Body of pancreas (tissue), 4 donors: Measurements from ENCODE around the gene SORCS2. TPM values are rescaled to one million over a fixed set of nuclear protein-coding genes. Genes with fewer than 3 reads are reported as not detected.

ENCODE experiments used
- ATAC-seq: fragments of 150-250 bp; one replicate; pipeline ENCODE4 v1.9.1; 2016
- DNase-seq, 4 donors: peaks; one replicate each; pipeline ENCODE4 v3.0.0-alpha.2; 2019
- H3K27ac ChIP-seq, 4 donors: fragments of 200-600 bp; sonication (generic); 1 replicate in 3 of 4; 2 replicates in 1 of 4; pipeline versions ENCODE4 v1.5.1 to v1.6.1; 2016 to 2019; ENCODE audit warnings: mild to moderate bottlenecking in 1 of 4, mixed read lengths in 1 of 4, moderate library complexity in 1 of 4
- H3K27me3 ChIP-seq, 2 donors: fragments of 200-600 bp; sonication (generic); one replicate each; pipeline ENCODE4 v1.6.0; 2016; ENCODE audit warnings: mild to moderate bottlenecking in 1 of 2
- H3K36me3 ChIP-seq, 2 donors: fragments of 200-600 bp; sonication (generic); replicated peaks in 1 of 2; 2 replicates each; pipeline ENCODE4 v1.5.1; 2016; ENCODE audit warnings: low read depth in 2 of 2; ENCODE audit not compliant: insufficient read depth in 1 of 2
- H3K4me1 ChIP-seq: fragments of 200-600 bp; sonication (generic); one replicate; pipeline ENCODE4 v1.6.0; 2016
- H3K4me3 ChIP-seq, 2 donors: fragments of 200-600 bp; sonication (generic); 1 replicate in 1 of 2; 2 replicates in 1 of 2; pipeline ENCODE4 v1.5.1; 2016 to 2019
- H3K9me3 ChIP-seq, 3 donors: fragments of 200-600 bp; sonication (generic); 1 replicate in 2 of 3; 2 replicates in 1 of 3; pipeline ENCODE4 v1.5.1; 2016
- CTCF ChIP-seq, 7 experiments: fragments of 450-650 bp in 4 of 7; fragments of 200-600 bp in 3 of 7; sonication (generic) in 3 of 7; IDR thresholded peaks; one replicate each; pipeline ENCODE4 v1.5.1; 2016 to 2019; ENCODE audit warnings: antibody characterized with exemption in 7 of 7
- POLR2A ChIP-seq, 3 donors: fragments of 450-650 bp; IDR thresholded peaks; one replicate each; pipeline ENCODE4 v1.6.1; 2016; ENCODE audit warnings: antibody characterized with exemption in 3 of 3, mild to moderate bottlenecking in 2 of 3
- WGBS, 2 donors: methylation state at CpG; one replicate each; pipeline ENCODE4 v1.1.5; 2017; 5-methylcytosine and 5-hydroxymethylcytosine counted together
- intact Hi-C: fragments of 100-400 bp; cut with DNase I; formaldehyde crosslinking; loops from one replicate; pipeline ENCODE4 v1.15.1; 2023
- total RNA-seq, 2 donors: library from RNA; depleted of rRNA; stranded (reverse); fragments of >200 nt; gene quantifications; one replicate each; pipeline ENCODE4 v1.1.0, GENCODE V29; 2016

The SORCS2 gene
- total RNA-seq, 2 donors from 2014 or later, result 0.26 to 0.33 TPM

- no peak overlapping the region for H3K4me3 ChIP-seq
- H3K27ac ChIP-seq, result no peak overlapping the region
- H3K4me1 ChIP-seq, result no peaks in the 10 kb centered on the region
- WGBS, 2 donors, result 64 to 68% methylated on average over 7 of the region's 7 CpGs
- DNase-seq (no peak), ATAC-seq (no peak)
- intact Hi-C loops, result no loop called here
- H3K27me3 ChIP-seq, result no peaks in the 10 kb centered on the region
- no peaks in the 10 kb centered on the region for H3K9me3 ChIP-seq
- TF ChIP-seq CTCF (IDR thresholded peaks at IDR 0.05), result no peak
- TF ChIP-seq POLR2A (IDR thresholded peaks at IDR 0.05), result no peak
- H3K36me3 ChIP-seq, result no peaks in the 10 kb centered on the region
Measured at GRCh38 chr4:7441201-7441600, 248.9 kb downstream of the SORCS2 start.

GRCh38 chr4:7442574-7443162 lies 250.3 kb downstream of the SORCS2 start:
- Histone ChIP-seq H3K27ac (no peak overlapping the region), H3K36me3 (no peaks in the 10 kb centered on the region), H3K4me1 (no peaks in the 10 kb centered on the region), H3K9me3 (no peaks in the 10 kb centered on the region), H3K27me3 (no peaks in the 10 kb centered on the region), H3K4me3 (no peak overlapping the region)
- ATAC-seq (no peak), DNase-seq (no peak)
- WGBS, 2 donors, result 47 to 70% methylated on average over 10 to 15 of the region's 15 CpGs
- TF ChIP-seq CTCF (IDR thresholded peaks at IDR 0.05) (no peak), POLR2A (IDR thresholded peaks at IDR 0.05) (no peak)
- intact Hi-C loops, result no loop called here

GRCh38 chr4:7444314-7444713 lies 252.0 kb downstream of the SORCS2 start:
- no peaks in the 10 kb centered on the region for H3K27me3 ChIP-seq
- no peaks in the 10 kb centered on the region for H3K36me3 ChIP-seq
- no peak for TF ChIP-seq CTCF (IDR thresholded peaks at IDR 0.05)
- TF ChIP-seq POLR2A (IDR thresholded peaks at IDR 0.05), result no peak
- H3K4me1 ChIP-seq, result no peaks in the 10 kb centered on the region
- no peak overlapping the region for H3K4me3 ChIP-seq
- 75 to 93% methylated on average over 3 of the region's 3 CpGs for WGBS, 2 donors
- intact Hi-C loops, result no loop called here
- ATAC-seq (no peak), DNase-seq (no peak)
- H3K9me3 ChIP-seq, result no peaks in the 10 kb centered on the region
- H3K27ac ChIP-seq, result no peak overlapping the region

- H3K27ac ChIP-seq, result no peak overlapping the region
- no peaks in the 10 kb centered on the region for H3K27me3 ChIP-seq
- ATAC-seq (no peak), DNase-seq (no peak)
- H3K9me3 ChIP-seq, result no peaks in the 10 kb centered on the region
- 59 to 71% methylated on average over 12 of the region's 12 CpGs for WGBS, 2 donors
- no peak overlapping the region for H3K4me3 ChIP-seq
- intact Hi-C loops, result no loop called here
- H3K36me3 ChIP-seq, result no peaks in the 10 kb centered on the region
- TF ChIP-seq CTCF (IDR thresholded peaks at IDR 0.05), result no peak
- no peak for TF ChIP-seq POLR2A (IDR thresholded peaks at IDR 0.05)
- H3K4me1 ChIP-seq, result no peaks in the 10 kb centered on the region
Measured at GRCh38 chr4:7444731-7445130, 252.4 kb downstream of the SORCS2 start.

GRCh38 chr4:7447236-7447635 lies 254.9 kb downstream of the SORCS2 start:
- Histone ChIP-seq H3K4me1 (no peaks in the 10 kb centered on the region), H3K27me3 (no peaks in the 10 kb centered on the region), H3K36me3 (no peaks in the 10 kb centered on the region), H3K27ac (no peak overlapping the region), H3K9me3 (no peaks in the 10 kb centered on the region), H3K4me3 (no peak overlapping the region)
- no peak for DNase-seq
- TF ChIP-seq CTCF (IDR thresholded peaks at IDR 0.05) (no peak), POLR2A (IDR thresholded peaks at IDR 0.05) (no peak)
- intact Hi-C loops, result no loop called here
- 18 to 61% methylated on average over 1 to 3 of the region's 3 CpGs for WGBS, 2 donors
- no peak for ATAC-seq
